Activated naive CD8-positive, alpha-beta T cell treated with anti-CD3 and anti-CD28 coated beads, Interleukin-2, amount 50 U/mL, for 24 hours (primary cell): Measurements from ENCODE around the gene OR51B2.
"Not testable (repeated sequence)": the region's sequence is repeated elsewhere in the genome, so short reads cannot be mapped to it uniquely, and the experiment has no call there.

Source experiments
- ATAC-seq: fragments of 150-1000 bp; cut with Tn5 transposase; one replicate; pipeline ENCODE4 v1.10.0; 2021
- DNase-seq: peaks from one replicate; pipeline ENCODE4 v3.0.0; 2021
- H3K27ac Mint-ChIP-seq: one replicate; pipeline ENCODE4 v1.8.0; 2021; ENCODE audit warnings: mild to moderate bottlenecking, mixed read lengths
- H3K27me3 Mint-ChIP-seq: one replicate; pipeline ENCODE4 v1.8.0; 2021; ENCODE audit warnings: mixed read lengths
- H3K36me3 Mint-ChIP-seq: one replicate; pipeline ENCODE4 v1.8.0; 2021; ENCODE audit warnings: low read depth, mixed read lengths
- H3K4me1 Mint-ChIP-seq: one replicate; pipeline ENCODE4 v1.8.0; 2021; ENCODE audit warnings: mixed read lengths
- H3K4me3 Mint-ChIP-seq: one replicate; pipeline ENCODE4 v1.8.0; 2021; ENCODE audit warnings: mild to moderate bottlenecking, moderate library complexity, mixed read lengths
- H3K9me3 Mint-ChIP-seq: one replicate; pipeline ENCODE4 v1.8.0; 2021; ENCODE audit warnings: mixed read lengths

The OR51B2 gene

DNA sequence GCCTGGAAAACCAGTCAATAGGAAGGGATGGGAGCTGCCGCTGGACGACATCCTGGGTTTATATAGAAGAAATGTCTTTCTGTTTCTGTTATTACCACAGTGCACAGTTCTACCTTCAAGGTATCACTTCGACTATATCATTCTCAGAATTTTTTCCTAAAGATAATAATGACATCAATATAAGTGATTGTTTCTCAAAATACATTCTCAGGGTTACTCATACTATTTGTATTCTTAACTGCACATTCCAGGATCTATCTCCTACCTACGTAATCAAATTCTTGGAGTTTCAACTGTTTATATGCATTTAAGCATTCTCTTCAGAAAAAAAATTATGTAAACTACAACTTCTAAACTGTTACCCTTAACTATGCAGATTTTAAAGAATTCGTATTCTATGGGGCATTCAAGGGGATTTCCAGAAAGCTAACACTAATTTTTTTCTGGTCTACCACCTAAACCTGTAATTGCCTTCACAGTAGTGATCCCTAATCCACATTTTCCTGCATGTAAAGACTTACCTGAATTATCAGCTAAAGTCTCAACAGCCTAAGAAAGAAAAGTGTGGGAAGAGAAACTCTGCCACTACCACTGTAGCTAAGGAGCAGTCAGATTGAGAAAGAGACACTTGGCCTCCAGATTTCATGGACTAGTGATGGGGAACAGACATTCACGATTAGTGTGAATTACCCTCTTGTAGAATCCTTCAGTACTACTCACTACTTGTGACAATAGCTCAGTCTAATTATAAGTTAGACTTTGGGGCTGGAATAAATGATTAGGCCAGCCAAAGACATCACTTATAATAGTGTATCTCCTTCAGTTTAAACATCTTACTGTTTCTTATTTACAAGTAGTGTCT lies 19.6 kb upstream of the OR51B2 start, which contains the start of gene OR51B5:
Gene OR51B5, minus strand, starts transcription at position 51 of the 862 bp plus-strand sequence. Its CDS starts 0 bp downstream, at position 51.
- peaks cover 5% of the 10 kb centered on the region for H3K27me3 Mint-ChIP-seq
- H3K36me3 Mint-ChIP-seq, result no peaks in the 10 kb centered on the region
- ATAC-seq, result no peak
- H3K4me3 Mint-ChIP-seq, result no peak within 1 kb of the TSS
- H3K4me1 Mint-ChIP-seq, result no peaks in the 10 kb centered on the region
- DNase-seq, result no peak
- H3K9me3 Mint-ChIP-seq, result no peaks in the 10 kb centered on the region
- no peak within 1 kb of the TSS for H3K27ac Mint-ChIP-seq

GRCh38 chr11:5339771-5340322 lies 15.8 kb upstream of the OR51B2 start:
- Mint-ChIP-seq H3K4me3 (no peak overlapping the region), H3K27ac (no peak overlapping the region), H3K36me3 (no peaks in the 10 kb centered on the region), H3K9me3 (no peaks in the 10 kb centered on the region), H3K27me3 (no peaks in the 10 kb centered on the region), H3K4me1 (no peaks in the 10 kb centered on the region)
- ATAC-seq (no peak), DNase-seq (no peak)

GRCh38 chr11:5337253-5337652 lies 13.2 kb upstream of the OR51B2 start:
- not testable (repeated sequence) for H3K27me3 Mint-ChIP-seq, H3K4me3 Mint-ChIP-seq, H3K9me3 Mint-ChIP-seq, ATAC-seq, H3K27ac Mint-ChIP-seq, H3K4me1 Mint-ChIP-seq, H3K36me3 Mint-ChIP-seq, DNase-seq

DNA sequence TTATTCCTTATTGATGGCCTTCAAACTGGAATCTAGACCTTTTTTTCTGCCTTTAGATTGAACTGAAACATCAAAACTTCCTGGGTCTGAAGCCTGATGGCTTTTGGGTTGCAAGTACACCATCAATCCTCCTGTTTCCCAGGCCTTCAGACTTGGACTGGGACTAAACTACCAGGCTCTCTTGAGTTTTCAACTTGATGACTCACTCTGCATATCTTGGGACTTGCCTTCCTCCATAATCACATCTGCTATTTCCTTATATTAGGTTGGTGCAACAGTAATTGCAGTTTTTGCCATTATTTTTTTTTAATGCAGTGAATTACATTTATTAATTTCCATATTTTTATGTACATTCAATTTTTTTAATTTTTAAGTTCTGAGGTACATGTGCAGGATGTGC lies 12.2 kb upstream of the OR51B2 start:
- ATAC-seq (no peak), DNase-seq (no peak)
- H3K4me3 Mint-ChIP-seq, result no peak overlapping the region
- H3K36me3 Mint-ChIP-seq, result no peaks in the 10 kb centered on the region
- no peaks in the 10 kb centered on the region for H3K9me3 Mint-ChIP-seq
- H3K27me3 Mint-ChIP-seq, result no peaks in the 10 kb centered on the region
- H3K4me1 Mint-ChIP-seq, result no peaks in the 10 kb centered on the region
- no peak overlapping the region for H3K27ac Mint-ChIP-seq

DNA sequence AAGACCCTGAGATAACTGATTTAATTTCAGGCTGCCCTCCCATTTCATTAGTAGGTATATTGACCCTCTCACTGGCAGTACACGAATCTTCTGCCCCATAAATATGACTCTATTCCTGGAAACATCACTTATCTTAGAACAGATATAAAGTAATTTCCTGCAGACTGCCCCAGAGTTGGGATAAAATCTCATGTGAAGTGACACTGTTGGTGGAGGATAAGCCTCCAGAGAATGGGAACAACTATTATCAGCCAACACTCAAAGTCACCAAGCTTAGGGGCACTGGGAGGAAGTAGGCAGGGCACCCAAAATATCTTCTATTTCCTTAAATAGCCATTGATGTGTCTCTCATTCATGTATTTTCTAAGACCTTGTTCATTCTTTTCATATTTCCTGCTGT lies 11.1 kb upstream of the OR51B2 start:
- H3K27me3 Mint-ChIP-seq, result no peaks in the 10 kb centered on the region
- H3K27ac Mint-ChIP-seq, result no peak overlapping the region
- no peak overlapping the region for H3K4me3 Mint-ChIP-seq
- no peaks in the 10 kb centered on the region for H3K36me3 Mint-ChIP-seq
- ATAC-seq (no peak), DNase-seq (no peak)
- H3K9me3 Mint-ChIP-seq, result no peaks in the 10 kb centered on the region
- H3K4me1 Mint-ChIP-seq, result no peaks in the 10 kb centered on the region

- Mint-ChIP-seq H3K36me3 (no peaks in the 10 kb centered on the region), H3K9me3 (peaks cover 3% of the 10 kb centered on the region), H3K27me3 (no peaks in the 10 kb centered on the region), H3K4me1 (no peaks in the 10 kb centered on the region), H3K4me3 (no peak overlapping the region), H3K27ac (no peak overlapping the region)
- DNase-seq (no peak), ATAC-seq (no peak)
Measured at GRCh38 chr11:5317292-5317691, 6.8 kb downstream of the OR51B2 start.

GRCh38 chr11:5313326-5314023 lies 10.6 kb downstream of the OR51B2 start:
- not testable (repeated sequence) for H3K36me3 Mint-ChIP-seq, H3K4me3 Mint-ChIP-seq, ATAC-seq, H3K27me3 Mint-ChIP-seq, H3K9me3 Mint-ChIP-seq, DNase-seq, H3K4me1 Mint-ChIP-seq, H3K27ac Mint-ChIP-seq

GRCh38 chr11:5310423-5310822 lies 13.7 kb downstream of the OR51B2 start:
- Mint-ChIP-seq H3K27me3 (peaks cover 2% of the 10 kb centered on the region), H3K9me3 (no peaks in the 10 kb centered on the region), H3K27ac (no peak overlapping the region), H3K4me3 (no peak overlapping the region), H3K4me1 (no peaks in the 10 kb centered on the region), H3K36me3 (no peaks in the 10 kb centered on the region)
- DNase-seq (no peak), ATAC-seq (no peak)

DNA sequence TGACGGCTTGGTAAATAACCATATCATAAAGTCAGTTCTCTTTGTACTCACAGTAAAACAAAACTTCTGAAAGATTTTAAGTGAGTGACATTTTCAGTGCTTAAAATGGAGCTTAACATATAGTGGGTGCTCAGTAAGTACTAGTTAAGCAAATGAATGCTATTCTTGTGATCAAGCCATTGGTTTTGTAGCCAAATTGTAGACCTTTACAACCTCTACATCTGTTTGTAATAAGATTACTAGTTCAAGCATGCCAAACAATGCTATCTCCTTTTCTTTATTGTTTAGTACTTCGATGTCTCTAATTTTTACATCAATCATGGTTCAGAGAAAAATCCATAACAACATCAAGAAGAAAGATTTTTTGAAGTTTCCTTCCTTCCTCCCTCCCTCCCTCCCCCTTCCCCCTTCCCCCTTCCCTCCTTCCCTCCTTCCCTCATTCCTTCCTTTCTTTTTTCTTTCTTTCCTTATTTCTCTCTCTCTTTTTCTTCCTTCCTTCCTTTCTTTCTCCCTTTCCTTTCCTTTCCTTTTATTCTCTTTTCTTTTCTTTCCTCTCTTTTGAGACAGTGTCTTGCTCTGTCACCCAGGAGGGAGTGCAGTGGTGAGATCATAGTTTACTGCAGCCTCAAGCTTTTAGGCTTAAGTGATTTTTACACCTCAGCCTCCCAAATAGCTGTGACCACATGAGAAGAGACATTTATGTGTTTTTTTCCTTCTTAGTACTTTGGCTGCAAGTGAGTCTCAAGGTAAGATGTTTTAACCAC lies 16.7 kb downstream of the OR51B2 start:
- Mint-ChIP-seq H3K36me3 (no peaks in the 10 kb centered on the region), H3K27me3 (peaks cover 2% of the 10 kb centered on the region), H3K4me1 (no peaks in the 10 kb centered on the region), H3K4me3 (no peak overlapping the region), H3K9me3 (no peaks in the 10 kb centered on the region), H3K27ac (no peak overlapping the region)
- DNase-seq (no peak), ATAC-seq (no peak)

GRCh38 chr11:5304046-5304445 lies 20.1 kb downstream of the OR51B2 start:
- Mint-ChIP-seq H3K9me3 (no peaks in the 10 kb centered on the region), H3K27ac (no peak overlapping the region), H3K4me3 (no peak overlapping the region), H3K4me1 (no peaks in the 10 kb centered on the region), H3K36me3 (no peaks in the 10 kb centered on the region), H3K27me3 (peaks cover 2% of the 10 kb centered on the region)
- no peak for ATAC-seq
- no peak for DNase-seq

DNA sequence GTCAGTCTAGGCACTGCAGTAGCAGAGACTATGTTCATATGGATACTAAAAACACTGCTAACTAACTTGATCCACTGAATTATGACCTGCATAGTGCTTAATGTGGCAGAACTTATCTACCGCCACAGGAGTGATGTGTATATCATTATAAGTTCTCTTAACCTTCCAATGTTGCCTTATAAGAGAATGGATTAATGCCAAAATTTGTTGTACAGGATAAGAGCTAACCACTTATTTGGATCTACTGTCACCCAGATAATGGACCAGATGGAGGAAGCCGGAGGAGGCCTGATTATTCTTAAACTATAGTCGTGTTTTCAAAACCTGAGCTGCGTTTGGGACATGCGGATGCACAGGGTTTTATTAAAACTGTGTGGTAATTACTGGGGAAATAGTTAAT lies 20.5 kb downstream of the OR51B2 start:
- ATAC-seq, result no peak
- Mint-ChIP-seq H3K27ac (no peak overlapping the region), H3K9me3 (no peaks in the 10 kb centered on the region), H3K4me1 (no peaks in the 10 kb centered on the region), H3K4me3 (no peak overlapping the region), H3K27me3 (peaks cover 4% of the 10 kb centered on the region), H3K36me3 (no peaks in the 10 kb centered on the region)
- no peak for DNase-seq

DNA sequence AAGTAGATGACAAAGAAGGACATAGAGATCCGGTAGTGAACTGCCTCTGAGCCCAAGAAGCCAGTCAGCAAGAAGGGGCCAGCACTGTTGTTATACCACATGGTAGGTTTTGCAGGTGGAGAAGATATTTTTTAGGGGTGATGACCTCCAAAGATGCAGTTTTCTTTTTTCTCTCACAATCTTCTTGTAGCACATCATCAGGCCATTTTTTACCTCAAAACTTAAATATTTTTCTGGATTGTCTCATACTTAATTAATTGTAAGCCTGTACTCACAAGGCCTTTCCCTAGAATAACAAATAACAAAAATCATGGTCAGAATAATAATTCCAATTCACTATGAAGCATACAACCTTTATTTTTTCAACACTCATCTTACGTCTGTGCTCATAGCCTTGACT lies 22.3 kb downstream of the OR51B2 start, which contains the start of gene OR51B4:
Gene OR51B4, minus strand, starts transcription at position 101 of the 400 bp plus-strand sequence. Its CDS starts 0 bp downstream, at position 101.
- ATAC-seq (no peak), DNase-seq (no peak)
- H3K27ac Mint-ChIP-seq, result no peak within 1 kb of the TSS
- H3K27me3 Mint-ChIP-seq, result peaks cover 1% of the 10 kb centered on the region
- no peaks in the 10 kb centered on the region for H3K4me1 Mint-ChIP-seq
- no peak within 1 kb of the TSS for H3K4me3 Mint-ChIP-seq
- H3K9me3 Mint-ChIP-seq, result no peaks in the 10 kb centered on the region
- no peaks in the 10 kb centered on the region for H3K36me3 Mint-ChIP-seq

GRCh38 chr11:5300251-5300650 lies 23.8 kb downstream of the OR51B2 start:
- no peak overlapping the region for H3K4me3 Mint-ChIP-seq
- peaks cover 1% of the 10 kb centered on the region for H3K27me3 Mint-ChIP-seq
- H3K27ac Mint-ChIP-seq, result no peak overlapping the region
- H3K4me1 Mint-ChIP-seq, result no peaks in the 10 kb centered on the region
- no peaks in the 10 kb centered on the region for H3K9me3 Mint-ChIP-seq
- DNase-seq, result no peak
- H3K36me3 Mint-ChIP-seq, result no peaks in the 10 kb centered on the region
- ATAC-seq, result no peak

- no peaks in the 10 kb centered on the region for H3K4me1 Mint-ChIP-seq
- H3K27me3 Mint-ChIP-seq, result peaks cover 1% of the 10 kb centered on the region
- no peak overlapping the region for H3K27ac Mint-ChIP-seq
- H3K9me3 Mint-ChIP-seq, result no peaks in the 10 kb centered on the region
- no peaks in the 10 kb centered on the region for H3K36me3 Mint-ChIP-seq
- DNase-seq, result no peak
- no peak overlapping the region for H3K4me3 Mint-ChIP-seq
- no peak for ATAC-seq
Measured at GRCh38 chr11:5298451-5298850, 25.6 kb downstream of the OR51B2 start.
